GM18951 (cell line): ENCODE results near the gene AOC3.
"Not testable (repeated sequence)": the region's sequence is repeated elsewhere in the genome, so short reads cannot be mapped to it uniquely, and the experiment has no call there.

ENCODE experiments used
- POLR2A ChIP-seq: IDR thresholded peaks from 4 replicates; pipeline ENCODE4 v1.6.1; 2011; ENCODE audit warnings: mild to moderate bottlenecking; ENCODE audit not compliant: insufficient read length, insufficient read depth; ENCODE audit errors: extremely low read depth
- in situ Hi-C: fragments of 300-500 bp; cut with MboI; formaldehyde crosslinking; loops from one replicate; pipeline ENCODE4 v1.12.0; 2022; ENCODE audit warnings: low sequenced_read_pairs, mixed read lengths, inconsistent platforms; ENCODE audit not compliant: unreplicated experiment

AOC3 gene

DNA sequence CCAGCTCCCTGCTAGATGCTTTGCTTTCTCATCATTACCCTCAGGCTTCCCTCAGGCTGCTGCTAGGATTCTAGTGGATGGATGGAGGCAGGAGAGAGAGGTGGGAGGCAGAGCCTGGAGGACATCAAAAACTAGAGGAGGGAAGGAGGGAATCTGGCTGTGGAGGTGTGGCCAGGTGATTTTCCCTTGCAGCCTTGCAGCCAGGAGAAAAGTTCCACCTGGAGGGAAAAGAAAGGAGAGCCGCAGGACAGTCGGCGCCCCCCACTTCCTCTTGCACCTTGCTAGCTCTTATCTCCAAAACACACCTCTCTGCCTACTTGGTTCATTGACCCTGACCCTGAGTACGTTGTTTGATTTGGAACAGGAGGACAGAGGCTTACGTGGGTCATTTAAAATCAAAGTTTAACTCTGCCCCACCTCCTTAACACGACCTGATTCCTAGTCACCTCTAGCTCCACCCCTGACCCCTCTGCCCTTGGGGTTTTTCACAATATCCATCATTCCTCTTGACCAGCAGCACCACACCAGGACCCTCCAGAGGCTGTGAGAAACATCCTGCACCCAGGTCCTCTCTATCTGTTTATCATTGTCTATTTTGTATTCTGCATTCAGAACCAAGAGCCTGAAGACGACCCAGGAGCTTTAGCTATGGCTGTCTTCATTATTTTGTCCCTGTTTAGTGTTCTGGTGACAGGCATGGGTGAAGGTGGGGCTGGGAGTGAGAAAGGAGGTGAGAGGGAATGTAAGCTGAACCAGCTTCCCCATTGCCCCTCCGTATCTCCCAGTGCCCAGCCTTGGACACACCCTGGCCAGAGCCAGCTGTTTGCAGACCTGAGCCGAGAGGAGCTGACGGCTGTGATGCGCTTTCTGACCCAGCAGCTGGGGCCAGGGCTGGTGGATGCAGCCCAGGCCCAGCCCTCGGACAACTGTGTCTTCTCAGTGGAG, 15.9 kb downstream of the AOC3 start:
- in situ Hi-C loops: no loop called here
- no peak for TF ChIP-seq POLR2A

GRCh38 chr17:42867694-42868261, 16.8 kb downstream of the AOC3 start:
- in situ Hi-C loops: not testable (repeated sequence)

GRCh38 chr17:42868338-42868737, 17.3 kb downstream of the AOC3 start:
- TF ChIP-seq POLR2A: no peak
- in situ Hi-C loops: no loop called here

GRCh38 chr17:42871647-42872046, 20.6 kb downstream of the AOC3 start:
- in situ Hi-C loops: no loop called here

DNA sequence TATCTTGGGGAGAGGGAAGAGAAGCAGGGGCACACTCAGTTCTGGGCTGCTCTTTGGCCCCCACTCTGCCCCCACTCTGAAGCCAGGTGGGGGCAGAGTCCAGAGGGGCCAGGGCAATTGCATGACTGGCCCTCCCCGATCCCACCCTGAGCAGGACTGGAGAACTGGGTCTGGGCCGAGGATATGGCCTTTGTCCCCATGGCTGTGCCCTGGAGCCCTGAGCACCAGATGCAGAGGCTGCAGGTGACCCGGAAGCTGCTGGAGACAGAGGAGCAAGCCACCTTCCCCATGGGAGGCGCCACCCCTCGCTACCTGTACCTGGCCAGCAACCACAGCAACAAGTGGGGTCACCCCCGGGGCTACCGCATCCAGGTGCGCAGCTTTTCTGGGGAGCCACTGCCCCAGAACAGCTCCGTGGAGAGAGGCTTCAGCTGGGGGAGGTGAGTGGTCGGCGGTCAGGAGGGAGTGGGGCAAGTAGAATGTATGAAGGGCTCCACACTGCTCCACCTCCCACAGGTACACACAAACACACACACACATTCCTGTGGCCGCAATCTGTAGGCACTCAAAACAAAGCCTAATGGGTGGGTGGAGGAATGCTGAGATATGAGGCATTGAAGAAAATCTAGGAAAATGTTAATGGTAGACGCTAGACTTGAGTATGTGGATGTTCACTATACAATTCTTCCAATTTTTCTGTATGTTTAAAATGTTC, 21.4 kb downstream of the AOC3 start:
- in situ Hi-C loops: no loop called here
- TF ChIP-seq POLR2A: no peak

More at GRCh38 chr17:42871647-42872046, 20.6 kb downstream of the AOC3 start:
- no peak for TF ChIP-seq POLR2A

- no peak for TF ChIP-seq POLR2A
- in situ Hi-C loops: no loop called here
Measured at GRCh38 chr17:42873315-42873714, 22.3 kb downstream of the AOC3 start.

GRCh38 chr17:42873932-42874695, 23.1 kb downstream of the AOC3 start:
- in situ Hi-C loops: not testable (repeated sequence)

DNA sequence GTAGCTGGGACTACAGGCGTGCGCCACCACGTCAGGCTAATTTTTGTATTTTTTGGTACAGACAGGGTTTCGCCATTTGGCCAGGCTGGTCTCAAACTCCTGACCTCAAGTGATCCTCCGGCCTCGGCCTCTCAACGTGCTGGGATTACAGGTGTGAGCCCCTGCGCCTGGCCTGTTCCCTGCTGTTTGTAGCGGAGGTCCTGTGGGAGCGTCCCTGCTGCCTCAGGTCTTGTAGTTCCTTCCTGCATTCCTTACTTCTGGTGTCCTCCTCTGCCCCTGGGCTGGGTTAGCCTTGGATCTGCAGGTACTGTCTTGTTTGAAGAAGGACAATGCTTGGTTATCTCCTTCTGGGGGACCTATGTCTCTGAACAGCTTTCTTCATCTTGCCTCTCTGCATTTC, 26.0 kb downstream of the AOC3 start:
- in situ Hi-C loops: no loop called here
- no peak for TF ChIP-seq POLR2A

DNA sequence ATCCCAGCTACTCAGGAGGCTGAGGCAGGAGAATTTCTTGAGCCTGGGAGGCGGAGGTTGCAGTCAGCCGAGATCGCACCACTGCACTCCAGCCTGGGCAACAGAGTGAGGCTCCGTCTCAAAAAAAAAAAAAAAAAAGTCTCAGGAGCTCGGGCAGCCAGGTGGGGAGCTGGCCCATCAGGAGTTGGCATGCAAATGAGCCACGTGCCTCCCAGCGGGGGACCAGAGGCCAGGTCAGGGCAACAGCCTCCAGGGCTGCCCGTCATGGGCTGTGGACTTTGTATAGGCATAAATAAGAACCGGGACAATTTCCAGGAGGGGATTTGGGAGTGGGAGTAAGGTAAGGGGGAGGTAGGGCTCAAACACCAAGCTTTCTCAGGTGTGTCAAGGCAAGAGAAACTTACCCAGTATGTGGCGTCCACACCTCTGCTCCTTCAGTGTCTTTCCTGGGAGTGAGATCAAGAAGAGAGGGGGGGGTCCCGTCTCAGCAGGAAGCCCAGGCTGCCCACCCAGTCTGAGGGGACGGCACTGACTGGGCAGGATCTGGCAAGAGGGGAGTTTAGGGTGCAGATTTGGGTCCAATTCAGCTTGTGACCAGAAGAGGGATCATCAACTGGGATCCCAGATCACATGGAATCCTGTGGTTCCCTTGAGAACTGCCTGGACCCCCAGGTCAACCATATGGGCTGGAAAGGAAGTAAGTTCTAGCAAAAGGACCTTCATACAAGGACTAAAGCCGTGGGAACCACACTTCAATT, 27.3 kb downstream of the AOC3 start:
- in situ Hi-C loops: no loop called here
- no peak for TF ChIP-seq POLR2A

DNA sequence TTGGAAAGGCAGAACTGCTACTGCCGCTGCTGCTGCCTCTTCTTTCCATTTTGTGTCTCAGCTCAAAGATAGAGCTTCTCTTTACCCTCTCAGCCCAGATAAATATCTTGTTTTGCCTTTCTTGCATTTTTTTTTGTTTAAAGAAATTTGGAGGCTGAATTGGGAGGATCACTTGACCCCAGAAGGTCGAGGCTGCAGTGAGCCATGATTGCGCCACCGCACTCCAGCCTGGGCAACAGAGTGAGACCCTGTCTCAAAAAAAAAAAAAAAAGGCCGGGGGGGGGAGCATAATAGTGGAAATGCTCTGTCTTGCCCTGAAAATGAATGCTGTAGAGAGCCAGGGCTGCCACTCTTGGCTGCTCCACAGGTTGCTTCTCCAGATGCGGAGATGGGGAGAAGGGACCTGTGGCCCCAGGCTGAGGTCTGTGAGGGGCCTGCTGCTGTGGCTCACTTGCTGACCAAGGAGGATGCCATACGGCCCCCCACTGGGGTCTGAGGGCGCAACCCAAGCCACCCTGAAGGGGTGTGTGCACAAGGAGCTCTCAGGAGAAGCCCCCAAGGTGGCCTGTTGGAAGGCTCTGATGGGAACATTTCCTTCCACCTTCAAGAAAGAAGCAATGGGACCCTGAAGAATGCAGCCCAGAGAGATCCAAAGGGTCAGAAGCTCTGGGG, 28.1 kb downstream of the AOC3 start:
- in situ Hi-C loops: no loop called here
- no peak for TF ChIP-seq POLR2A

GRCh38 chr17:42879596-42879985, 28.6 kb downstream of the AOC3 start:
- TF ChIP-seq POLR2A: no peak
- in situ Hi-C loops: no loop called here

DNA sequence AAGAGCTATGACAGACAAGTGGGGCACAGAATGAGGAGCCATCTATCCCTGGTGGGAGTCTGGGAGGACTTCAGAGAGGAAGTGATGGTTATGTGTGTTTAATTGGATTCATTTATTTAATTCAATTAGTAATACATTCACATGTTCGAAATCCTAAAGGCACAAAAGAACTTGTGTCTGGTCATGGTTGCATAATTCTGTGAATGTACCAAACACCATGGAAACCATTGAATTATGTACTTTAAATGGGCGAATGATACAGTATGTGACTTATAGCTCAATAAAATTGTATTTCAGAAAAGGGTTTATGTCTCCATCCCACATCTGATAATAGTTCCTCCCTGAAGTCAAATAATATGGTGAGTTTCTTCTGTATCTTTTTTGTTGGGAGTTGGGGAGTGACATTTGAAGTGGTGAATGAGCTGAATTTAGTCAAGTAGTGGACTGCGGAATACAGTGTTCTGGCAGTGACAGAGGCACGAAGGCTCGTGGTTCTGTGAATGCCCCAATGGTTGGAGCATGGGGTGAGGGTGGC, 29.8 kb downstream of the AOC3 start:
- in situ Hi-C loops: no loop called here
- no peak for TF ChIP-seq POLR2A

- in situ Hi-C loops: not testable (repeated sequence)
Measured at GRCh38 chr17:42881706-42882105, 30.7 kb downstream of the AOC3 start.
